K562 (cell line): ENCODE measurements around the gene GADD45GIP1. TPM values are rescaled to one million over a fixed set of nuclear protein-coding genes. Genes with fewer than 3 reads are reported as not detected.

Source experiments
- ATF1 ChIP-seq, 2 experiments: fragments of 450-650 bp in 1 of 2; IDR thresholded peaks; 2 replicates each; pipeline ENCODE4 v1.6.1; 2016; ENCODE audit warnings: missing compliant biosample characterization in 1 of 2, missing genetic modification characterization in 1 of 2
- CREBBP ChIP-seq: IDR thresholded peaks from one replicate; pipeline ENCODE4 v1.6.1; 2012; ENCODE audit warnings: low read depth, mild to moderate bottlenecking, control low read depth, inconsistent platforms, low read length
- E2F4 ChIP-seq: sonication (generic); formaldehyde crosslinking; IDR thresholded peaks from 2 replicates; pipeline ENCODE4 v1.8.0; 2022; ENCODE audit warnings: mild to moderate bottlenecking, low read depth, missing genetic modification reagents
- E2F5 ChIP-seq: sonication (generic); formaldehyde crosslinking; IDR thresholded peaks from 2 replicates; pipeline ENCODE4 v1.8.0; 2022; ENCODE audit warnings: mild to moderate bottlenecking, missing genetic modification reagents
- EP300 ChIP-seq: IDR thresholded peaks from 2 replicates; pipeline ENCODE4 v1.6.1; 2012; ENCODE audit warnings: low read length, improper control_type of control experiment
- ERF ChIP-seq: fragments of 450-650 bp; formaldehyde crosslinking; IDR thresholded peaks from 2 replicates; pipeline ENCODE4 v1.4.0; 2020; ENCODE audit warnings: mild to moderate bottlenecking, mixed read lengths
- FOXJ2 ChIP-seq: fragments of 200-800 bp; sonication (Bioruptor generic); IDR thresholded peaks from 2 replicates; pipeline ENCODE4 v1.6.1; 2016; ENCODE audit warnings: missing genetic modification characterization, missing compliant biosample characterization
- HMG20B ChIP-seq: fragments of 250-450 bp; sonication (Bioruptor Pico); IDR thresholded peaks from 2 replicates; pipeline ENCODE4 v1.5.0; 2021; ENCODE audit warnings: mild to moderate bottlenecking
- IRF9 ChIP-seq: fragments of 450-650 bp; IDR thresholded peaks from 2 replicates; pipeline ENCODE4 v1.6.1; 2016; ENCODE audit warnings: missing biosample characterization, missing genetic modification characterization
- NEUROD1 ChIP-seq: fragments of 150-350 bp; IDR thresholded peaks from 2 replicates; pipeline ENCODE4 v1.6.1; 2014; ENCODE audit warnings: borderline replicate concordance, low read length, low read depth; ENCODE audit not compliant: partially characterized antibody
- NFATC3 ChIP-seq: fragments of 450-650 bp; IDR thresholded peaks from 2 replicates; pipeline ENCODE4 v1.6.1; 2017; ENCODE audit warnings: mild to moderate bottlenecking
- OTX1 ChIP-seq: fragments of 450-650 bp; formaldehyde crosslinking; IDR thresholded peaks from 2 replicates; pipeline ENCODE4 v1.4.0; 2022; ENCODE audit warnings: mild to moderate bottlenecking
- POU5F1 ChIP-seq: fragments of 150-350 bp; IDR thresholded peaks from 2 replicates; pipeline ENCODE4 v1.6.1; 2014; ENCODE audit warnings: borderline replicate concordance, low read length, low read depth, mild to moderate bottlenecking; ENCODE audit not compliant: partially characterized antibody
- SAFB ChIP-seq: fragments of 200-400 bp; formaldehyde crosslinking; IDR thresholded peaks from 2 replicates; pipeline ENCODE4 v1.6.1; 2017; ENCODE audit warnings: low read depth, low read length, borderline replicate concordance
- SMAD3 ChIP-seq: fragments of 450-650 bp; formaldehyde crosslinking; conservative IDR thresholded peaks from 2 replicates; pipeline ENCODE4 v1.4.0; 2020; ENCODE audit warnings: mild to moderate bottlenecking
- SNRNP70 ChIP-seq: fragments of 200-400 bp; formaldehyde crosslinking; optimal IDR thresholded peaks from 2 replicates; pipeline ENCODE3; 2017; ENCODE audit warnings: low read depth, low read length
- SP1 ChIP-seq: sonication (generic); formaldehyde crosslinking; IDR thresholded peaks from 2 replicates; pipeline ENCODE4 v1.8.1; 2022; ENCODE audit warnings: mild to moderate bottlenecking, missing genetic modification reagents
- ZNF280A ChIP-seq: fragments of 450-650 bp; IDR thresholded peaks from 2 replicates; pipeline ENCODE4 v1.6.1; 2018; ENCODE audit warnings: mild to moderate bottlenecking, low read depth; ENCODE audit not compliant: partially characterized antibody
- ZNF75A ChIP-seq: fragments of 450-650 bp; formaldehyde crosslinking; IDR thresholded peaks from 2 replicates; pipeline ENCODE4 v1.4.0; 2020; ENCODE audit warnings: mild to moderate bottlenecking
- ZNF785 ChIP-seq: fragments of 250-450 bp; sonication (Bioruptor Pico); IDR thresholded peaks from 2 replicates; pipeline ENCODE4 v1.4.0; 2020; ENCODE audit warnings: mild to moderate bottlenecking
- polyA plus RNA-seq, 8 experiments: library from polyadenylated mRNA; depleted of rRNA in 4 of 8; stranded (reverse) in 5 of 8; unstranded in 3 of 8; fragments of >200 nt; fragmentation: Nextera tagmentation in 2 of 8; fragmentation: Illumina TruSeq in 1 of 8; extraction: Ambion mirVana in 2 of 8; extraction: Trizol in 1 of 8; gene quantifications; 2 replicates each; pipeline versions ENCODE4 v1.2.1 to v1.2.3, GENCODE V29; 2011 to 2014; ENCODE audit warnings: inconsistent platforms in 1 of 8, missing spikeins in 1 of 8
- total RNA-seq, 7 experiments: library from RNA; depleted of rRNA in 6 of 7; stranded (reverse); fragments of >200 nt in 6 of 7; fragmentation: Illumina TruSeq in 2 of 7; extraction: Trizol in 2 of 7; gene quantifications; 2 replicates each; pipeline versions ENCODE4 v1.2.1 to v1.2.3, GENCODE V29; 2011 to 2021; ENCODE audit warnings: low replicate concordance in 1 of 7

The GADD45GIP1 gene
- total and polyA plus RNA-seq, 9 of the 15 experiments (the other 6 are each of a cell fraction or from before 2014, with no cell fraction given) = 5.1 to 161 (median 29.2) TPM

GRCh38 chr19:12983542-12984142 lies 26.6 kb upstream of the GADD45GIP1 start (continued):
- TF ChIP-seq FOXJ2 (tag) (no peak), ZNF280A (no peak), E2F4 (CRISPR knock-in tag) (0 out of 2 replicates have a peak, but pooled peaks have one; percentile 53), SP1 (CRISPR knock-in tag) (peak; percentile 81), ATF1 (CRISPR knock-in tag; IDR thresholded peaks at IDR 0.05) (no peak), ATF1 (tag; IDR thresholded peaks at IDR 0.05) (peak; percentile 67), EP300 (no peak), E2F5 (CRISPR knock-in tag) (0 out of 2 replicates have a peak, but pooled peaks have one; percentile 36), ZNF785 (no peak), NEUROD1 (no peak), SAFB (no peak), SNRNP70 (no peak), ERF (CRISPR knock-in tag) (peak; percentile 76; the same call in 1 of the 2 replicates), OTX1 (CRISPR knock-in tag) (no peak), NFATC3 (no peak), IRF9 (tag) (no peak), CREBBP (no peak), SMAD3 (CRISPR knock-in tag) (no peak), ZNF75A (no peak), HMG20B (CRISPR knock-in tag) (no peak), POU5F1 (no peak)
